Cerebellar nuclear complex (tissue), 1 donor: ENCODE results near the gene UBE2L5.

Source experiments
- DNase-seq, 2 experiments: peaks; one replicate each; lab custom pipeline; 2025; lab: John Stamatoyannopoulos, UW

The UBE2L5 gene

DNA sequence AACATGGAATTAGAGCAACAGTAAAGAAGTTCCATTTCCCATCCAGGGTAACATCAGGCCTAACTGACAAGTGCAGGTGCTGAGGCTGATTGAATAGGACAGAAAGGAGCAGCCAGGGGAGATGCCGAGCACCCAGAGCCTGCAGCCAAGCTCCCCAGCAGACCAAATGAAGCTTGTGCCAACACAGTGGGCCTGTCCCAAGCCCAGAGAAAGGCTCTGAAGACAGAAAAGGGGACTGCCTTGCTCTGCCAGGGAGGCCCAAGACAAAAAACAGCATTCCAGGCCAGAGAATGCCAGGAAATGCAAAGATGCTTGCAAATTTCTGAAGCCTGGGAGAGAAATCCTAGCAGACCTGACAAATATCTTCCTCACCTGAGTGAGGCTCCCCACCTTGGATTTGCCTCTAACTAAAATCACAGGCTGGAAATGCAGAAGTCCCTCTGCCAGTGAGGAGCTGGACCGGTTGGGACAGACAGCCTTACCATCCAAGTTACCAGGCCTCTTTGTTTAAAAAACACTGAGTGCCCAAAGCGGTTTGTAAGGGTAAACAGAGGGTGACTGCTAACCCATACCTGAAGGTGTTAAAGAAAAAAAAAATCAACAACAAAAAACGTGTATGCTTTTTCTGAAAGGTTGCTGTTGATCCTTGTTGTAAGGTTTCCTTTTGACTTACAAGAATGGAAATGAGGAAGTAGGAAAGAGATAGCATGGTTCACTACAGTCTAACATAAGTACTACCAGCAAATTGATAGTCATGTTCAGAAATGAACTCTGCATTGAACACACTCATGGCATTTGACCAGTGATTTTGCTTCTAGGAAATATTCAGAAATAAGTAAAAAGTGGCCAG, 55.3 kb downstream of the UBE2L5 start:
- DNase-seq: no peak
